Measurements from ENCODE around the gene ISL2.
"Not testable (repeated sequence)": the region's sequence is repeated elsewhere in the genome, so short reads cannot be mapped to it uniquely, and the experiment has no call there.

ISL2 gene
- total RNA-seq, result 0 to 0.13 reads per million in 2 experiments

DNA sequence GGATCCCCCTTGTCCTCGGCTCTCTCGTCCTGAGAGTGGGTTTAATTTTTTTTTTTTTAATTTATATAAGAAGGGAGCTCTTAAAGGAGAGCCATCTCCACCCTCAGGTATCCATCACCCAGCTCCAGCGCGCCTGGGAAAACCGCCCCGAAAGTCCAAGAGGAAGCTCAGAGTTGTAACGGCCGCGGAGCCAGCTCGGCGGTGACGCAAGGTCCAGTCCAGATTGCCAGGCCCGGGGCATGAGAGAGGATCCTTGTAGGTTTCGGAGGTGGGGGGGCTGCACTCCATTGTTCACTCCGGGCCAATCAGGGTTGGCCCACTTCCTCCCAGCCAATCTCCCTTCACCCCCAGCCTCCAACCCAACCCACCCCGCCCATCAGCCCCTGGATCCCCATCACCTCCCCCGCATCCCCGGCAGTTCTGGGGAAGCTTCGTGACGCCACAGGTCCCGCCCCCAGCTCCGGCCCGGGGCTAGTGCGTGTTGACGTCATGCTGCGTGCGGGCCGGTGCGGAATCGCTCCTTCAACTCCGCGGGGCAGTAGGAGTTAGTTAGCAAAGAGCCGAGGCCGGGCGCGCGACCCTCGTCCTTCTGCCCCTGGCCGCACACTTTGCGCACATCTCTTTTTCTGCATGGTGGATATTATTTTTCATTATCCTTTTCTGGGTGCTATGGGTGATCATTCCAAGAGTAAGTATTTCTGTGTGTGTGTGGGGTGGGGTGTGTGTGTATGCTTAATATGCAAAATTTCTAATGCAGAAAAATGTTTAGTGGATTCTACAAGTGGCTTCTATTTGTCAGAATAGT, at the start of gene ISL2:
Gene ISL2, plus strand, starts transcription at position 520 of the 805 bp plus-strand sequence. Its CDS starts 111 bp downstream, at position 631.
- no peak for DNase-seq (ENCODE audit: low read depth)

DNA sequence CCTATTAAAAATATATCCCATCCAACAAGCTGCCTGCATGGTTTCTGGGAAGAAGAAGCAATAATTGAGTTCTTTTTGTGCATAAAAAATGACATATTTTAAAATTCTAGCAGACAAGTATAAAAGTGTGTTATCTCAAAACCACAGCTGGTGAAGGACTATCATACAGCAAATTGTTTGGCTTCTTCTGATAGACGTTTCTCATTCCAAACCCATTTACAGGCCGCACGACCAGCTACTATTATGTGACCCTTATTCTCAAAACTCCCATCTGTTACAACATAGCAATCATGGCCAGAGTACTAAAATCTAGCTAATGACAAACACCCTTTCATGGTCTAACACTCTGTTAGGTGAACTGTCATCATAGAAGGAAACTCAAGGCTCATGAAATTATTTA, 47.0 kb upstream of the ISL2 start:
- no peak for DNase-seq (ENCODE audit: low read depth)

GRCh38 chr15:76293361-76293760, 43.2 kb upstream of the ISL2 start:
- DNase-seq (ENCODE audit: low read depth), result no peak

DNA sequence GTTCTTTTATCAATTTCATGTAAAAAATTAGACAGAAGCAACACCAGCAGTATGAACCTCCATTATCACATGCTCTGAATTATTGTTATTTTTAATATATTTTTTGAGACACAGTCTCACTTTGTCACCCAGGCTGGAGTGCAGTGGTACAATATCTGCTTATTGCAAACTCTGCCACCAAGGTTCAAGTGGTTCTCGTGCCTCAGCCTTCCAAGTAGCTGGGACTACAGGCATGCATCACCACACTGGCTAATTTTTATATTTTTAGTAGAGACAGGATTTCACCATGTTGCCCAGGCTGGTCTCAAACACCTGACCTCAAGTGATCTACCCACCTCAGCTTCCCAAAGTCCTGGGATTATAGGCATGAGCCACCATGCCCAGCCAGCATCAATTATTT, 42.1 kb upstream of the ISL2 start:
- DNase-seq (ENCODE audit: low read depth), result not testable (repeated sequence)

DNA sequence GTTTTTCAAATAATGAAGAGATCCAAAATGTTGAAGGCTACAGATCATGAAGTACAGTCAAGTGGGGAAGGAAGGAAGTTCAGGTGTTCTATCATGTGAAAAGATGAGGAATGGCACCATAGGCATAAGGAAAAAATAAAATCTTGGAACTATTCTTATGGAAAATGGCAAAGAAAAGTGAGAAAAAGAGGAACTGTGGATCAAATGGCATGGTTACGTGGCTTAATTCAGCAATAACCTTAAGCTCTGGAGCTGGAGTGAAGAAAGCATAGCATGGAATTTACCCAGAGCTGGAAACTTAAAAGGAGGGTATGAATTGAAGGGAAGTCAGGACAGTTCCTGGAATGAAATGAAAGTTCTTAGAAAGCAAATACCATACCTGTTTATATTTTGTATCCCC, 39.7 kb upstream of the ISL2 start:
- no peak for DNase-seq (ENCODE audit: low read depth)

DNA sequence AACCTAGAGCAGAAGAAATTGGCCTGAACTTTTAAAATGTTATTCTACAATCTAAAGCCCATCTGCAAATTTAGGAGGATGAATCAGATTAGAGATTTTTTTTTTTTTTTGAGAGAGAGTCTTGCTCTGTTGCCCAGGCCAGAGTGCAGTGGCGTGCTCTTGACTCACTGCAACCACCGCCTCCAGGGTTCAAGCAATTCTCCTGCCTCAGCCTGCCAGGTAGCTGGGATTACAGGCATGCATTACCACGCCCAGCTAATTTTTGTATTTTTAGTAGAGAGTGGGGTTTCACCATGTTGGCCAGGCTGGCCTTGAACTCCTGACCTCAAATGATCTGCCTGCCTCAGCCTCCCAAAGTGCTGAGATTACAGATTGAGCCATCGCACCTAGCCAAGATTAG, 38.6 kb upstream of the ISL2 start:
- not testable (repeated sequence) for DNase-seq (ENCODE audit: low read depth)

DNA sequence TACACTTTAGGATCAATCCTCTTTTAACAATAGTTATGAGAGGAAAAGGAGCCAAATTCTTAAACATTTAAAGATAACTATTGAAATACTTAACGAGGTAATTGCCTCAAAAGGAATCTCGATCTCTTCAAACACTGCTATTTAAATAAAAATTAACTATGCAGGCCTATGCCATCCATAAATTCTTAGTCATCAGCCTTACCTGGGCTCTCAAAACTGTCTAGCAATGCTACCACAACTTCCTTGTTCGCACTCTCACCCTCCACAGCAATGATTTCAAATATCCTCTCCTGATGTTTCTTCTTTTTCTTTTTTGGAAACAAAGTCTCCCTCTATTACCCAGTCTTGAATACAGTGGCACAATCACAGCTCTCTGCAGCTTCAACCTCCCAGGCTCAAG, 37.6 kb upstream of the ISL2 start:
- DNase-seq (ENCODE audit: low read depth), result no peak

DNA sequence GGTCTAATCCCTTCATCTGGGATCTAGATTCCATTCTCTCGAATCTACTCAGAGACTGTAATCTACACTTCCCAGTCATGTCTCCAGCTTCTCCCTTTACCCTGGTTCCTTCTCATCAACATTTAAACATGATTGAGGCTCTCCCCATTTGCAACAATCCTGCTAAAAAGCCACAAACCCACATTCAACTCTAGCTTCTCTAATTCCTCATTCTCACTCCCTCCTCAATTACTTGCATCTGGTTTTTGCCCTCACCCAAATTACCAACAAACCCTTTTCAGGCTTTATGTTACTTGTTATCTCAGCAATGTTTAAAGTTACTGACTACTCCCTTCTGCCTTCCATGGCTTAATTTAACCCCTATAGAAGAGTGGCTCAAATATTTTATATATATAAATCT, 36.8 kb upstream of the ISL2 start:
- DNase-seq (ENCODE audit: low read depth), result no peak

GRCh38 chr15:76303909-76304308, 32.7 kb upstream of the ISL2 start:
- no peak for DNase-seq (ENCODE audit: low read depth)

- DNase-seq (ENCODE audit: low read depth), result no peak
Observed at GRCh38 chr15:76309601-76310330, 26.8 kb upstream of the ISL2 start.

- no peak for DNase-seq (ENCODE audit: low read depth)
Observed at GRCh38 chr15:76310475-76311099, 26.0 kb upstream of the ISL2 start.

DNA sequence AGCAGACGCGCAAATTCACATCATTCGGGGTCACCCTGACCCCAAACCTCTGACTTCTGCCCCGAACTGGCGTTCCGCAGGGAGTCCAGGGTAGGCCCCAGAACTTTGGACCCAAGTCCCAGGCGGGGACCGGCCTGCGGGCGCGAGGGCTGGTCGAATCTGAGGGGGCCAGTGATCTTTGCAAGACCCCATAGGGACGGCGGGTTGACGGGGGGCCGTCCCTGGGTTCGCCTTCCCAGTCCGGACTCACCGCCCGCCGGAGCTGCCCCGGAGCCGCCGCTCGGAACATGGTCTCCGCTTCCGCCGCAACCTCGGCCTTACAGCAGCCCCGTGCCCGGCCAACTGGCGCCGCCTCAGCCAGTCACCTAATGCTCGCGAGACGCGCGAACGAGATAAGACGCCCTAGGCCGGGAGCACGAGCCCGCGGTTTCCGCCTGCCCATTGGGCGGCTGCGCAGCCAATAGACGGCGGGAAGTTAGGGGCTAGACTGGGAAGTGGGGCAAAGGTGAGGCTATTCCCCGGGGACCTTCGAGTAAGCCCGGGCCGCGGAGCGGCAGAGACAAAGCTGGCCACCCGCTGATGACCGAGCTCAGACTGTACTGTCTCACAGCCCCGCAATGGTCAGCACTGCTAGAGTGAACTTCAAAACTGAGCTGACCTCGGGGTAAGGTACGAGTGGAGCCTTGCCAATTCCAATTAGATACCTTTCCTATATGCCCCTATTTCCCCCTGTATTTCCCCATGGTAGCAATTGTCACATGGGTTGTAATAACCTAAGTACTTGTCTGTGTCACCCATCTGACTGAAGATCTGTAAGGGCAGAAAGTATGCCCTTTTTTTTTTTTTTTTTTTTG, 25.2 kb upstream of the ISL2 start, which contains the start of gene ETFA:
Gene ETFA, minus strand, starts transcription at position 370 of the 854 bp plus-strand sequence. Its CDS starts 81 bp downstream, at position 289.
- peak; percentile 78 for DNase-seq (ENCODE audit: low read depth)

DNA sequence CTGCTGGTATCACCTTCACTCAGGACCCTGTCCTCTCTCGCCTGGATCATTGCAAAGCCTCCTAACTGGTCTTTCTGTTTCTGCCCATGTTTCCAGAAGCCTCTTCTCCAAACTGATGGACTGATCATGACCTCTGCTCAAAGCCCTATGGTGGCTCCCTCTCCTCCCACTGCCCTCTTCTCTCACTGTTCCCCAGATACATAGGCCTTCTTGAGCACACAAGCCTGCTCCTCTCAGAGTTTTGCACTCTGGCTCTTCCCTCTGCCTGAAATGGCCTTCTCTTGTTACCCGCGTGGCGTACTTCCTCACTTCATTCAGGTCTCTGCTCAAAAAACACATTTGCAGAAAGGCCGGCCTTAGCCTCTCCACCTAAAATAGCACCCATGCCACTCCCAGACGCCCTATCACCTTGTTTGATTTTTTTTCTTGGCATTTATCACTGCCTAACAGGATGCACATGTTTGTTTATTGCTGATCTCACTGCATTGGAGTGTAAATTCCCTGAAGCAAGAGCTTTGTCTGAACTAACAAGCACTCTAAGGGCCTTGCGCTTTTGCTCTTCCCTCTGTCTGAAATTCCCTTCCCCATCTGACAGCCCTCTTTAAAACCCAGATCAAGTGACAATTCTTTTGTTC, 23.9 kb upstream of the ISL2 start:
- DNase-seq (ENCODE audit: low read depth), result no peak

DNA sequence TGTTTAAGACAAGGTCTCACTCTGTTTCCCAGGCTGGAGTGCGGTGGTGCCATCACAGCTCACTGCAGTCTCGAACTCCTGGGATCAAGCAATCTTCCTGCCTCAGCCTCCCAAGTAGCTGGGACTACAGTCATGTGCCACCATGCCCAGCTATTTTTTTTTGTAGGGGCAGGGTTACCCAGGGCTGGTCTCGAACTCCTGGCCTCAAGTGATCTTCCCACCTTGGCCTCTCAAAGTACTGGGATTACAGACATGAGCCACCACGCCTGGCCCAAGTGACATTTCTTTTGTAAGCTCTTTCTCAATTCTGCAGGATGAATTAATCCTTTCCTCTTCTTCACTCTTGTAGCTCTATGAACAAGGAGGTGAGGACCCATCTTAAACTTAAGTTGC, 23.4 kb upstream of the ISL2 start:
- DNase-seq (ENCODE audit: low read depth), result not testable (repeated sequence)

- DNase-seq (ENCODE audit: low read depth), result no peak
Observed at GRCh38 chr15:76313731-76314130, 22.8 kb upstream of the ISL2 start.

- no peak for DNase-seq (ENCODE audit: low read depth)
Observed at GRCh38 chr15:76320012-76320411, 16.6 kb upstream of the ISL2 start.

DNA sequence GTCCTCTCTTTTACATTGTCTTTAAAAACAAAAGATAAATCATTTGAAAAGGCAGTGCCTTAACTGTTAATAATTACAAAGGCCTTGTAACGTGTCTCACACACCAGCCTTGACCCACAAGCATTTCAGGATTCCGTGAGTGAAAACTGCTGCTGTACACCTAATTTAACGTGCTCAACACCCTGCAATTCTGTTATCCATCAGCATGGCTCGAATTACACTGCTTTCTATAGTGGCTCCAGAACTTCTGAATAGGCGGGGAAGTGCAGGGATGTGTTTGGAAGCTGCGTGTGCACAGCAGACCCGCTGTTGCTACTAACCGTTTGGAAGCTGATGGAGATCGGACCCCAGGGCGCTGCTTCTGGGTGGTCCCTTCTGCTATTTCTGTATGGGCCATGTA, 15.4 kb upstream of the ISL2 start:
- no peak for DNase-seq (ENCODE audit: low read depth)

- DNase-seq (ENCODE audit: low read depth), result no peak
Observed at GRCh38 chr15:76321602-76322001, 15.0 kb upstream of the ISL2 start.

DNA sequence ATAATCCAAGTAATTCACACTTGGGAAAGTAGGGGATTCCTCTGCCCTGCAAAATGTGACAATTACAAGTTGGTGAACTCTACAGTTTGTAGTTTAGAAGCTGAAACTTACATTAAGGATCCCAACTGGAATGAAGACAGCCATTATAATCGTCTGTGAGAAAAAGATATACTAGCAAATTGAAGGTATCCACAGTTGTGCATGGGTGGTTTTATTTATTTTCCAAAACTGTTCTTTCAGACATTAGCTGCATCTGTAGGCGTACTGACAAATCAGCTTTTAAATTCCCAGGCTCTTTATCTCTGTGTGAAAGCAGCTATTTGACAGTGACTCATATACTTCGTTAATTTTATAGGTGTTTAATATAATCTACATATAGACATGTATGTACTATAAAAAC, 12.5 kb upstream of the ISL2 start:
- no peak for DNase-seq (ENCODE audit: low read depth)

GRCh38 chr15:76325704-76326103, 10.9 kb upstream of the ISL2 start:
- no peak for DNase-seq (ENCODE audit: low read depth)
